Subcutaneous adipose tissue (tissue), 4 donors: ENCODE data around the gene ZBTB11. TPM values are rescaled to one million over a fixed set of nuclear protein-coding genes. Genes with fewer than 3 reads are reported as not detected.

Source experiments
- CTCF ChIP-seq: fragments of 450-650 bp; IDR thresholded peaks from one replicate; pipeline ENCODE4 v1.5.1; 2016; ENCODE audit warnings: low read depth, mild to moderate bottlenecking, control low read depth, antibody characterized with exemption, moderate library complexity
- total RNA-seq, 4 donors: library from RNA; depleted of rRNA; stranded (reverse); fragments of >200 nt; gene quantifications; one replicate each; pipeline ENCODE4 v1.1.0, GENCODE V29; 2016

The ZBTB11 gene
- total RNA-seq = 10 to 100 TPM; 16.0 to 20.4 (median 20.1) TPM

- TF ChIP-seq CTCF = no peak
Measured at GRCh38 chr3:101676765-101677435, at the start of gene ZBTB11. TSS of gene ZBTB11 (minus strand) at chr3:101677132. CDS start at chr3:101676914, 218 bp downstream.

- no peak for TF ChIP-seq CTCF
Measured at GRCh38 chr3:101725890-101726275, 49.0 kb upstream of the ZBTB11 start.

- TF ChIP-seq CTCF = no peak
Measured at GRCh38 chr3:101725194-101725889, 48.4 kb upstream of the ZBTB11 start.

- no peak for TF ChIP-seq CTCF
Measured at GRCh38 chr3:101724329-101725193, 47.6 kb upstream of the ZBTB11 start, which contains the start of gene CEP97. TSS of gene CEP97 (plus strand) at chr3:101724614. CDS start at chr3:101724677, 63 bp downstream.

GRCh38 chr3:101722394-101723173 is 45.7 kb upstream of the ZBTB11 start:
- no peak for TF ChIP-seq CTCF

- TF ChIP-seq CTCF = no peak
Measured at GRCh38 chr3:101720851-101721840, 44.2 kb upstream of the ZBTB11 start.
